GM12878 (cell line): ENCODE results near the gene TRIM68. TPM values are rescaled to one million over a fixed set of nuclear protein-coding genes. Genes with fewer than 3 reads are reported as not detected.

ENCODE experiments used
- ATAC-seq: fragments of 200-7000 bp; cut with Tn5 transposase; 3 replicates; pipeline ENCODE4 v1.9.1; 2020; ENCODE audit warnings: mild to moderate bottlenecking, moderate library complexity
- BruUV-seq: library from RNA; stranded (reverse); fragments of 400-500 nt; replicated peaks from 2 replicates; lab custom pipeline; 2021; lab: Mats Ljungman, UMichigan
- CTCF ChIA-PET: fragments of 300-600 bp; sonication (Branson Sonifier 250); formaldehyde crosslinking; extraction: SDS; loops from one replicate; lab custom pipeline; 2021; ENCODE audit warnings: inconsistent platforms; lab: Yijun Ruan, JAX
- POLR2A ChIA-PET: fragments of 350-600 bp; formaldehyde crosslinking; extraction: SDS; loops from one replicate; lab custom pipeline; 2021; ENCODE audit warnings: inconsistent platforms; lab: Charles Lee
- RAD21 ChIA-PET: fragments of 300-600 bp; sonication (Branson Sonifier 250); formaldehyde crosslinking; loops from one replicate; lab custom pipeline; 2023; ENCODE audit warnings: antibody characterized with exemption; ENCODE audit not compliant: unreplicated experiment; lab: Charles Lee
- SMC1A ChIA-PET: fragments of 300-600 bp; sonication (Branson Sonifier 250); formaldehyde crosslinking; loops from one replicate; lab custom pipeline; 2023; ENCODE audit not compliant: unreplicated experiment, uncharacterized antibody; lab: Charles Lee
- DNase-seq: peaks from one replicate; pipeline ENCODE4 v3.0.0-alpha.2; 2011; ENCODE audit warnings: low read depth, low spot score
- FAIRE-seq: peaks from 3 replicates; lab custom pipeline; 2011; peaks lifted over from hg19 to GRCh38; lab: Jason Lieb, UNC
- H2AFZ ChIP-seq: 2 replicates; pipeline ENCODE4 v1.6.0; 2011; ENCODE audit warnings: low read depth, low read length, control low read depth; ENCODE audit not compliant: control insufficient read depth
- H3K27ac ChIP-seq: 2 replicates; pipeline ENCODE4 v1.5.1; 2011; ENCODE audit warnings: control low read depth; ENCODE audit not compliant: control insufficient read depth, insufficient read depth
- H3K27me3 ChIP-seq, 2 experiments: replicated peaks in 1 of 2; 2 replicates each; pipeline versions ENCODE4 v1.6.0 to v1.6.1; 2011; ENCODE audit warnings: low read length in 1 of 2; ENCODE audit not compliant: control insufficient read depth in 2 of 2, insufficient read depth in 2 of 2
- H3K36me3 ChIP-seq, 2 experiments: 2 replicates each; pipeline ENCODE4 v1.5.1; 2011; ENCODE audit warnings: low read length in 1 of 2; ENCODE audit not compliant: control insufficient read depth in 2 of 2, insufficient read depth in 2 of 2
- H3K4me1 ChIP-seq: 2 replicates; pipeline ENCODE4 v1.6.1; 2011; ENCODE audit warnings: mild to moderate bottlenecking, low read length, moderate library complexity, mixed read lengths; ENCODE audit not compliant: control insufficient read depth, insufficient read depth
- H3K4me2 ChIP-seq: 2 replicates; pipeline ENCODE4 v1.6.0; 2011; ENCODE audit warnings: control low read depth; ENCODE audit not compliant: control insufficient read depth, insufficient read depth
- H3K4me3 ChIP-seq: fragments of 200-600 bp; sonication (generic); 2 replicates; pipeline ENCODE4 v1.5.1; 2016
- H3K79me2 ChIP-seq: 2 replicates; pipeline ENCODE4 v1.6.0; 2011; ENCODE audit warnings: low read length; ENCODE audit not compliant: control insufficient read depth, insufficient read depth
- H3K9ac ChIP-seq: 2 replicates; pipeline ENCODE4 v1.8.0; 2011; ENCODE audit warnings: low read length, control low read depth, mixed read lengths; ENCODE audit not compliant: control insufficient read depth, insufficient read depth
- H3K9me3 ChIP-seq: replicated peaks from 3 replicates; pipeline ENCODE4 v1.5.1; 2011; ENCODE audit warnings: mild to moderate bottlenecking, low read length; ENCODE audit not compliant: control insufficient read depth, insufficient read depth
- H4K20me1 ChIP-seq: 2 replicates; pipeline ENCODE4 v1.6.0; 2011; ENCODE audit not compliant: control insufficient read depth, insufficient read depth
- BMI1 ChIP-seq: fragments of 450-650 bp; IDR thresholded peaks from 2 replicates; pipeline ENCODE4 v1.6.1; 2016; ENCODE audit warnings: mild to moderate bottlenecking, moderate library complexity, borderline replicate concordance
- CHD1 ChIP-seq: IDR thresholded peaks from 2 replicates; pipeline ENCODE4 v1.6.1; 2012; ENCODE audit warnings: low read depth, low read length, improper control_type of control experiment
- FOXM1 ChIP-seq: IDR thresholded peaks from 2 replicates; pipeline ENCODE4 v1.6.1; 2012; ENCODE audit warnings: low read depth, mild to moderate bottlenecking, inconsistent platforms, low read length, moderate library complexity
- HCFC1 ChIP-seq: fragments of 150-350 bp; IDR thresholded peaks from 2 replicates; pipeline ENCODE4 v1.6.1; 2014; ENCODE audit warnings: low read length
- HDAC2 ChIP-seq: fragments of 200-600 bp; sonication (generic); IDR thresholded peaks from 2 replicates; pipeline ENCODE4 v1.6.1; 2017
- SMC3 ChIP-seq: IDR thresholded peaks from 2 replicates; pipeline ENCODE4 v1.6.1; 2011; ENCODE audit warnings: low read length, improper control_type of control experiment, borderline replicate concordance
- SUPT20H ChIP-seq: IDR thresholded peaks from 2 replicates; pipeline ENCODE4 v1.6.1; 2011; ENCODE audit warnings: low read depth, mild to moderate bottlenecking, low read length, moderate library complexity, borderline replicate concordance; ENCODE audit not compliant: control insufficient read depth
- TCF3 ChIP-seq: IDR thresholded peaks from 2 replicates; pipeline ENCODE4 v1.6.1; 2012; ENCODE audit warnings: low read depth, mild to moderate bottlenecking, low read length, borderline replicate concordance; ENCODE audit not compliant: insufficient read depth
- ZNF217 ChIP-seq: fragments of 450-650 bp; IDR thresholded peaks from 2 replicates; pipeline ENCODE4 v1.6.1; 2017; ENCODE audit warnings: antibody characterized with exemption, mild to moderate bottlenecking
- ZZZ3 ChIP-seq: IDR thresholded peaks from 2 replicates; pipeline ENCODE4 v1.6.1; 2011; ENCODE audit warnings: low read depth; ENCODE audit not compliant: control insufficient read depth, insufficient read length
- WGBS: methylation state at CpG from one replicate; pipeline ENCODE4 v1.1.6; 2016; ENCODE audit warnings: low lambda C conversion rate; ENCODE audit not compliant: insufficient replicate concordance, insufficient coverage; ENCODE audit errors: missing lambda C conversion rate; 5-methylcytosine and 5-hydroxymethylcytosine counted together
- in situ Hi-C: fragments of 300-500 bp; cut with MboI; formaldehyde crosslinking; loops from 9 replicates; pipeline ENCODE4 v1.14.3; 2018; ENCODE audit warnings: mixed read lengths
- intact Hi-C: fragments of 100-400 bp; cut with micrococcal nuclease; formaldehyde crosslinking; loops from one replicate; pipeline ENCODE4 v1.14.2; 2022; ENCODE audit not compliant: unreplicated experiment
- polyA plus RNA-seq, 11 experiments: library from polyadenylated mRNA; depleted of rRNA in 4 of 11; unstranded in 6 of 11; stranded (reverse) in 5 of 11; fragments of >200 nt; fragmentation: Nextera tagmentation in 4 of 11; fragmentation: Illumina TruSeq in 1 of 11; extraction: Ambion mirVana in 4 of 11; extraction: Trizol in 1 of 11; gene quantifications; 1 replicate in 1 of 11; 2 replicates in 10 of 11; pipeline versions ENCODE4 v1.2.1 to v1.2.3, GENCODE V29; 2011 to 2016; ENCODE audit warnings: inconsistent platforms in 2 of 11, missing spikeins in 2 of 11, low read depth in 1 of 11
- total RNA-seq, 4 experiments: library from RNA; depleted of rRNA in 3 of 4; stranded (reverse); fragments of >200 nt in 3 of 4; fragmentation: Illumina TruSeq in 1 of 4; extraction: Trizol in 1 of 4; gene quantifications; 2 replicates each; pipeline versions ENCODE4 v1.2.1 to v1.2.3, GENCODE V29; 2013 to 2021
- TF ChIP-seq, protein P1 (sequence below): IDR thresholded peaks from 2 replicates; pipeline ENCODE4 v1.6.1; 2012; ENCODE audit warnings: improper control_type of control experiment, low read depth, low read length; ENCODE audit not compliant: insufficient replicate concordance
- TF ChIP-seq, protein P2 (sequence below): IDR thresholded peaks from 2 replicates; pipeline ENCODE4 v1.6.1; 2011; ENCODE audit warnings: borderline replicate concordance, low read depth, mild to moderate bottlenecking, moderate library complexity, low read length; ENCODE audit not compliant: insufficient read depth, poor library complexity, severe bottlenecking
- TF ChIP-seq, protein P3 (sequence below), 3 experiments: IDR thresholded peaks in 2 of 3; conservative IDR thresholded peaks in 1 of 3; 2 replicates each; pipeline ENCODE4 v1.5.1; 2011; ENCODE audit warnings: low read depth in 3 of 3, low read length in 3 of 3, mild to moderate bottlenecking in 3 of 3, control low read depth in 2 of 3, moderate library complexity in 2 of 3, inconsistent platforms in 1 of 3, mixed read lengths in 1 of 3; ENCODE audit not compliant: control insufficient read depth in 2 of 3, insufficient read depth in 1 of 3; ENCODE audit errors: extremely low read depth in 1 of 3

Gene TRIM68
- total and polyA plus RNA-seq, 10 of the 15 experiments (the other 5 are each of a cell fraction or from before 2014, with no cell fraction given) = 3.3 to 13.7 (median 8.3) TPM

DNA sequence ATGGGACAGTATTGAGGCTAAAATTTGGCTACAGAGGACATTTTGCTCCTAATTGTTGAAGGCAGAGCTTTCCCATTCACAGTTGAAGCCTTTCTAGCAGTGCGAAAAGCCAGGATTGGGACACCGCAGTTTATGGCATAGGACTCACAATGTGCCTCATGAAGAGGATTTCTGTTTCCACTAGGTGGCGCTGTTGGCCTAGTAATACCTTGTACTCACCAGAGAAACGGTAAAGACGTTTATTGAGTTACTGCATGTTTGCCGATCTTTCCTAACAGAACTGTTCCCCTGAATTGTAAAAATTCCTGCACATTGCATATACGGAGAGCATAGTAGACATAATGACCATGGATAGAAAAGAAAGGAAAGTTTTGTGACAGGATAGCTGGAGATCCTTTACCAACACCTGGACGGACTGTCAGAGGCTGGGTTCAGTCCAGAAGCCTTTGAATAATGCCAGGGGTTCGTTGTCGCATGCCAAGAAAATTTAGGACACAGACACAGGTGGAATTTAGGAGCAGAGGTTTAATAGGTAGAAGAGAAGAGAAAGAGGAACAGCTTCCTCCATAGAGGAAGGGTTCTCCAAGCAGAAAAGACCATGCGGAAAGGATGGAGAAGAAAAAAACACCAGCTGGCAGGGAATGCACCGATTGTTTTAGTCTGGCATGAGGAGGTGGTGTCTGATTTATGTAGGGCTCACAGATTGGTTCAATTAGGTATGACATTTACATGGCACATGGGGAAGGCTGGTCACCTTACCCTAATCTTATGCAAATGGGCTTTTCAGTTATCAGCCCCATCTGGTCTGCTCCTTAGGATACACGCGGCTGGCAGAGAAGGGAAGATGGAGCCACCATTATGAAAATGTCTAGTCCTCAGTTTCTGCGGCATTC is 18.4 kb upstream of the TRIM68 start:
- Histone ChIP-seq H3K27ac (no peak overlapping the region), H3K27me3 (no peaks in the 10 kb centered on the region), H4K20me1 (no peaks in the 10 kb centered on the region), H3K9ac (no peak overlapping the region), H3K4me2 (no peak overlapping the region), H3K36me3 (no peaks in the 10 kb centered on the region), H3K9me3 (no peaks in the 10 kb centered on the region), H3K4me1 (no peaks in the 10 kb centered on the region), H2AFZ (no peak overlapping the region), H3K79me2 (no peaks in the 10 kb centered on the region), H3K4me3 (no peak overlapping the region)
- DNase-seq (no peak), FAIRE-seq (peak; percentile 84), ATAC-seq (peak; percentile 86)
- CTCF ChIA-PET = interaction anchor here (0.7 to 4.3 kb wide), 17 partner anchors 9 to 439 kb away, joined by 3 to 28 read pairs (median 5); partner anchors contain the start of genes OR51D1 and TRIM68
- intact Hi-C loops (loop anchor here (1.0 to 5.0 kb wide), 2 partner anchors 378 to 756 kb away; partner anchors contain the start of gene OR51M1), in situ Hi-C loops (loop anchor here (5.0 kb wide), 1 partner anchor 746 kb away; no protein-coding TSS in a partner anchor)
- SMC1A ChIA-PET = interaction anchor here (1.3 to 2.6 kb wide), 2 partner anchors 10 to 403 kb away, joined by 6 to 14 read pairs; partner anchors contain the start of gene OR51D1
- RAD21 ChIA-PET = interaction anchor here (1.4 kb wide), 1 partner anchor 11 kb away, joined by 4 read pairs; the partner anchor contains the start of gene OR51D1
- WGBS = 28% methylated on average over 15 of the region's 15 CpGs
- no TSS peak for BruUV-seq
- POLR2A ChIA-PET = no interaction called here
- peak; percentile 42; the same call in 1 of the 2 replicates for TF ChIP-seq SMC3
- no peak for TF ChIP-seq ZNF217
- TF ChIP-seq FOXM1 = no peak
- TF ChIP-seq ZZZ3 = no peak
- TF ChIP-seq, protein P1, sequence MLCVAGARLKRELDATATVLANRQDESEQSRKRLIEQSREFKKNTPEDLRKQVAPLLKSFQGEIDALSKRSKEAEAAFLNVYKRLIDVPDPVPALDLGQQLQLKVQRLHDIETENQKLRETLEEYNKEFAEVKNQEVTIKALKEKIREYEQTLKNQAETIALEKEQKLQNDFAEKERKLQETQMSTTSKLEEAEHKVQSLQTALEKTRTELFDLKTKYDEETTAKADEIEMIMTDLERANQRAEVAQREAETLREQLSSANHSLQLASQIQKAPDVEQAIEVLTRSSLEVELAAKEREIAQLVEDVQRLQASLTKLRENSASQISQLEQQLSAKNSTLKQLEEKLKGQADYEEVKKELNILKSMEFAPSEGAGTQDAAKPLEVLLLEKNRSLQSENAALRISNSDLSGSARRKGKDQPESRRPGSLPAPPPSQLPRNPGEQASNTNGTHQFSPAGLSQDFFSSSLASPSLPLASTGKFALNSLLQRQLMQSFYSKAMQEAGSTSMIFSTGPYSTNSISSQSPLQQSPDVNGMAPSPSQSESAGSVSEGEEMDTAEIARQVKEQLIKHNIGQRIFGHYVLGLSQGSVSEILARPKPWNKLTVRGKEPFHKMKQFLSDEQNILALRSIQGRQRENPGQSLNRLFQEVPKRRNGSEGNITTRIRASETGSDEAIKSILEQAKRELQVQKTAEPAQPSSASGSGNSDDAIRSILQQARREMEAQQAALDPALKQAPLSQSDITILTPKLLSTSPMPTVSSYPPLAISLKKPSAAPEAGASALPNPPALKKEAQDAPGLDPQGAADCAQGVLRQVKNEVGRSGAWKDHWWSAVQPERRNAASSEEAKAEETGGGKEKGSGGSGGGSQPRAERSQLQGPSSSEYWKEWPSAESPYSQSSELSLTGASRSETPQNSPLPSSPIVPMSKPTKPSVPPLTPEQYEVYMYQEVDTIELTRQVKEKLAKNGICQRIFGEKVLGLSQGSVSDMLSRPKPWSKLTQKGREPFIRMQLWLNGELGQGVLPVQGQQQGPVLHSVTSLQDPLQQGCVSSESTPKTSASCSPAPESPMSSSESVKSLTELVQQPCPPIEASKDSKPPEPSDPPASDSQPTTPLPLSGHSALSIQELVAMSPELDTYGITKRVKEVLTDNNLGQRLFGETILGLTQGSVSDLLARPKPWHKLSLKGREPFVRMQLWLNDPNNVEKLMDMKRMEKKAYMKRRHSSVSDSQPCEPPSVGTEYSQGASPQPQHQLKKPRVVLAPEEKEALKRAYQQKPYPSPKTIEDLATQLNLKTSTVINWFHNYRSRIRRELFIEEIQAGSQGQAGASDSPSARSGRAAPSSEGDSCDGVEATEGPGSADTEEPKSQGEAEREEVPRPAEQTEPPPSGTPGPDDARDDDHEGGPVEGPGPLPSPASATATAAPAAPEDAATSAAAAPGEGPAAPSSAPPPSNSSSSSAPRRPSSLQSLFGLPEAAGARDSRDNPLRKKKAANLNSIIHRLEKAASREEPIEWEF = no peak
- TF ChIP-seq, protein P2, sequence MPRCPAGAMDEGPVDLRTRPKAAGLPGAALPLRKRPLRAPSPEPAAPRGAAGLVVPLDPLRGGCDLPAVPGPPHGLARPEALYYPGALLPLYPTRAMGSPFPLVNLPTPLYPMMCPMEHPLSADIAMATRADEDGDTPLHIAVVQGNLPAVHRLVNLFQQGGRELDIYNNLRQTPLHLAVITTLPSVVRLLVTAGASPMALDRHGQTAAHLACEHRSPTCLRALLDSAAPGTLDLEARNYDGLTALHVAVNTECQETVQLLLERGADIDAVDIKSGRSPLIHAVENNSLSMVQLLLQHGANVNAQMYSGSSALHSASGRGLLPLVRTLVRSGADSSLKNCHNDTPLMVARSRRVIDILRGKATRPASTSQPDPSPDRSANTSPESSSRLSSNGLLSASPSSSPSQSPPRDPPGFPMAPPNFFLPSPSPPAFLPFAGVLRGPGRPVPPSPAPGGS = no peak
- no peak for TF ChIP-seq SUPT20H
- TF ChIP-seq HCFC1 = no peak
- TF ChIP-seq, protein P3, sequence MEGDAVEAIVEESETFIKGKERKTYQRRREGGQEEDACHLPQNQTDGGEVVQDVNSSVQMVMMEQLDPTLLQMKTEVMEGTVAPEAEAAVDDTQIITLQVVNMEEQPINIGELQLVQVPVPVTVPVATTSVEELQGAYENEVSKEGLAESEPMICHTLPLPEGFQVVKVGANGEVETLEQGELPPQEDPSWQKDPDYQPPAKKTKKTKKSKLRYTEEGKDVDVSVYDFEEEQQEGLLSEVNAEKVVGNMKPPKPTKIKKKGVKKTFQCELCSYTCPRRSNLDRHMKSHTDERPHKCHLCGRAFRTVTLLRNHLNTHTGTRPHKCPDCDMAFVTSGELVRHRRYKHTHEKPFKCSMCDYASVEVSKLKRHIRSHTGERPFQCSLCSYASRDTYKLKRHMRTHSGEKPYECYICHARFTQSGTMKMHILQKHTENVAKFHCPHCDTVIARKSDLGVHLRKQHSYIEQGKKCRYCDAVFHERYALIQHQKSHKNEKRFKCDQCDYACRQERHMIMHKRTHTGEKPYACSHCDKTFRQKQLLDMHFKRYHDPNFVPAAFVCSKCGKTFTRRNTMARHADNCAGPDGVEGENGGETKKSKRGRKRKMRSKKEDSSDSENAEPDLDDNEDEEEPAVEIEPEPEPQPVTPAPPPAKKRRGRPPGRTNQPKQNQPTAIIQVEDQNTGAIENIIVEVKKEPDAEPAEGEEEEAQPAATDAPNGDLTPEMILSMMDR (IDR thresholded peaks at IDR 0.05 in 2 of 3, conservative IDR thresholded peaks at IDR 0.05 in 1 of 3; ENCODE audit: control insufficient read depth in 2 of 3, extremely low read depth in 1 of 3, insufficient read depth in 1 of 3, low read depth in 3 of 3, low read length in 3 of 3) = peak; percentile 63 to 65 (median 65)
- TF ChIP-seq TCF3 = no peak
- TF ChIP-seq HDAC2 = no peak
- no peak for TF ChIP-seq CHD1
- no peak for TF ChIP-seq BMI1
